NCI-H1105 treated with DMSO at 0.1 percent for 48 hours (cell line): Measurements from ENCODE around the gene C1D.
"Not testable (repeated sequence)": the region's sequence is repeated elsewhere in the genome, so short reads cannot be mapped to it uniquely, and the experiment has no call there.

Source experiments
- DNase-seq: peaks from one replicate; lab custom pipeline; 2025; lab: John Stamatoyannopoulos, UW

Gene C1D, protein sequence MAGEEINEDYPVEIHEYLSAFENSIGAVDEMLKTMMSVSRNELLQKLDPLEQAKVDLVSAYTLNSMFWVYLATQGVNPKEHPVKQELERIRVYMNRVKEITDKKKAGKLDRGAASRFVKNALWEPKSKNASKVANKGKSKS

GRCh38 chr2:68062680-68063387 is at the start of gene C1D:
C1D (minus strand) TSS chr2:68063004; CDS start chr2:68047310, 15,694 bp downstream.
- DNase-seq, result peak; percentile 84

DNA sequence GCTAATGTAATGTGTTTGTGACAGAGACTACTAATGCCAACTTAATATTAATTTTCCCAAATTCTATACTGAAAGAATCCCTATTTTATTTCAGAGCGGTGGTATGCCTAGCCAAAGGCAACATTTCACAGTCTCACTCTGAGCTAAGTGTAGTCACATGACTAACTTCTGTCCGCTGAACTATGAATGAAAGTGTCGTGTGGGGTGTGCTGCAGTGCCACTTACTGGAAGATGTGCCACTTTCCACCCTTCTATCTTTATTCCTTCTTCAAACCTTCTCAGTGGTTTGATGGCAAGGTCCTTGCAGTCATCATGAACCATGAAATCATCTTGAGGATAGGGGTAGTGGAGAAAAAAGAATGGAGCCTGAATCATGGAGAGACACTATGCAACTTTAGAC is 47.3 kb upstream of the C1D start:
- no peak for DNase-seq

- DNase-seq, result no peak
Measured at GRCh38 chr2:68108120-68108519, 45.3 kb upstream of the C1D start.

DNA sequence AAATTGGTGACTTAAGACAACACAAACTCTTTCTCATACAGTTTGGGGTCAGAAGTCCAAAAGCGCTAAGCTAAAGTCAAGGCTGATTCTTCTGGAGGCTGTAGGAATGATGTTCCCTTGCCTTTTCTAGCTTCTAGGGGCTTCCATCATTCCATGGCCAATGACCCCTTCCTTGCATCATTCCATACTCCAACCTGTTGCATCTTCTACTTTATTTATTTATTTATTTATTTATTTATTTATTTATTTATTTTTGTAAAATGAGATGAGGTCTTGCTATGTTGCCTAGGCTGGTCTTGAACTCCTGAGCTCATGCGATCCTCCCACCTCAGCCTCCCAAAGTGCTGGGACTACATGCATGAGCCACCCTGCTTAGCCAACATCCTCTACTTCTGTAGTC is 44.7 kb upstream of the C1D start:
- DNase-seq, result no peak

- no peak for DNase-seq
Measured at GRCh38 chr2:68104111-68104835, 41.5 kb upstream of the C1D start.

DNA sequence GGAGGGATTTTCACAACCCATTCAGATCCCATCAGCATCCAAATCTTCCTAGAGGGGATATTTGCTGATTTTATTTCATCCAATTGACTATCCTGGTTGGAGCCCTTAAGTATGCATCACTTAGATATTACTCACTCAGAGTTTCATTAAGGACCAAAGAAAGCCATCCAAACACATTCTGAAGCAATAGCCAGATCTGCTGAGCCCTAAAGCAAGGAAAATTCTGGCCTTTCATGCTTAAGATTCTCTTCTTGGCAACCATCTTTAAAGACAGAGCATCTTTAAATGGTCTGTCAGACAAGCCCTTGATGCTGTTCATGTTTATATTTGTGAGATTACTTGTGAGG is 40.9 kb upstream of the C1D start:
- no peak for DNase-seq

- DNase-seq, result no peak
Measured at GRCh38 chr2:68103030-68103708, 40.4 kb upstream of the C1D start.

GRCh38 chr2:68100189-68100588 is 37.4 kb upstream of the C1D start:
- no peak for DNase-seq

DNA sequence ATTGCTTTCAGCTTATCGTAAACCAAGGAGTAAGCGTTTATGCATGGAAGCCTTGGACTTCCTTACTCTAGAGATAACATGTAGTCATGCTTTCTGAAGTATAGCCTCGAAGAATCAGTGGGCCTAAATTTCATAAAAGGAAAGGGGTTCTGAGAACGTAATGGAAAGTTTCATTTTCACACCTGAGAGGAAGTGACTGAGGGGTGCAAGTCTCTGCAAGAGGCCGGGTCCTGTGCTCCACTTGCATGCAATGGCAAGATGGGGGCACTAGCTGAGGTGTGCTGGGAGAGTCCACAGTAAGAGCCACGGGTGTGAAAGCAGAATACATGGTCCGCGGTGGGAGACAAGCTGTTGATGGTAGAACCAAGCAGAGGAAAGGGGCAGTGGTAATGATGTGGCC is 36.5 kb upstream of the C1D start:
- no peak for DNase-seq

GRCh38 chr2:68098291-68098797 is 35.5 kb upstream of the C1D start:
- no peak for DNase-seq

GRCh38 chr2:68094111-68094510 is 31.3 kb upstream of the C1D start:
- no peak for DNase-seq

DNA sequence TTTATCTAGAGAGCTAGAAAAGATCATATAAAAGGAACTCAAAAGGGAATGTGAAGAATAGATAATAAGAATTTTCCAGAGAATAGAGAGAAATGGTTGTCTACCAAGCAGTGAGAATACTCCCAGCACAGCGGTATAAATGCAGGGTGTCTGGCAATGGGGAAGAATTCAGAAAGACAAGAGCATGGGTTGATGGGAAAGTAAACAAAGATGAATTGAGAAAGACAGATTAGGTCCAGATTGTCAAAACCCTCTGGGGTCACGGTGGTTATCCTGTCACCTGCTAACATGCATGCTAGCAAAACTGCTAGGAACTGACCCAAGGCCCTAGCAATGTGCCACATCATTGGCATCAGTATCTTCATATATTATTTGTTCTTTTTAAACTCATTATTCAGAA is 30.8 kb upstream of the C1D start:
- DNase-seq, result no peak

- no peak for DNase-seq
Measured at GRCh38 chr2:68091439-68092034, 28.7 kb upstream of the C1D start.

DNA sequence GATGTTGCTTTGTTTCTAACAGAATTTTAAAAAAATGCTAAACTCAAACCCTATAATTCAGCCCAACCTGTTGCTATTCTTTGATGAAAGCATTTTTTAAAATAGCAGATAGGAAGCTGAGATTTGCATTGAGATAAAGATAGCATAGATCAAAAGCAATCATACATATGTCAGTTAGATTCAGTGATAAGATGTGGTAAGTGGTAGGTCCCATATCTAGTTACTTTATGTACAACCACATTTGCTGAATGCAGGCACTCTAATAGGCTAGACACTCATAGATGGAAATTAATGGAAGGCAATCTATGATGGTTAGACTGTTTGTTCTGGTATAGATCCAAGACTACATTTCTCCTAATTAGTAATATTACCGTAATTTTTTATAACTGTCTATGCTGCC is 27.2 kb upstream of the C1D start:
- peak; percentile 77 for DNase-seq

- no peak for DNase-seq
Measured at GRCh38 chr2:68088940-68089339, 26.1 kb upstream of the C1D start.

DNA sequence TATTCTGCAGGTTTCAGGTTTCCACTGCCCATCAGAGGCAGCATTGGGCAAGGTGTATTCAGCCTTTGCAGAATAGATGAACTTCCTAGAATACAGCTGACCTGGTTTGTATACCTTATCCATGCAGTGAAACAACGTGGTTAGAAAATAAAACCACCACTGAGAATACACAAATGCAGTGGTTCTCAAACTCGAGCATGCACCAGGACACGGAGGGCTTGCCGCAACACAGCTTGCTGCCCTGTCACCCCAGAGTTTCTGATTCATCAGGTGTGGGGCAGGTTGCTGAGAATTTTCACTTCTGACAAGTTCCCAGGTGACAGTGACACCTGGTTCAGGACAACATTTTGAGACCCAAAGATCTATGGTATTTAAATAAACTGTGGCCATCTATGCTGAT is 23.4 kb upstream of the C1D start:
- no peak for DNase-seq

DNA sequence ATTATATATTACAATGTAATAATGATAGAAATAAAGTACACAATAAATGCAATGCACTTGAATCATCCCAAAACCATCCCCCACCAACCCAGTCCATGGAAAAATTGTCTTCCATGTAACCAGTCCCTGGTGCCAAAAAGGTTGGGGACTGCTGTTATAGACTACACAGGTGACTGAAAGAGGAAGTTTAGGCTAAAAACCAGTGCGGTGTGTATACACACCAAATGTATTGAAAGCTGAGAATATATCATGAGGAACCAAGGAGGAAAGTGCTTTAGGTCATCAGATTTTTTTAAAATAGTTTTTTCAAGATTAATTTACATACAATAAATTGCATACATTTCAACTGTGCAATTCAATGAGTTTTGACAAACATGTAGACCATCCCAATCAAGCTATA is 20.5 kb upstream of the C1D start:
- DNase-seq, result no peak

DNA sequence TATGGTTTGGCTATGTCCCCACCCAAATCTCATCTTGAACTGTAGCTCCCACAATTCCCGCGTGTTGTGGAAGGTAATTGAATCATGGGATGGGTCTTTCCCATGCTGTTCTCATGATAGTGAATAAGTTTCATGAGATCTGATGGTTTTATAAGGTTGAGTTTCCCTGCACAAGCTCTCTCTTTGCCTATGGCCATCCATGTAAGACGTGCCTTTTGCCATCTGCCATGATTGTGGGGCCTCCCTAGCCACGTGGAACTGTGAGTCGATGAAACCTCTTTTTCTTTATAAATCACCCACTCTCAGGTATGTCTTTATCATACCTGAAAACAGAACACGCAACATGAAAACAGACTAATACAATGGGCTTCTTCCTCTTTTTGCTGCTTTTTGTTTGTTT is 11.2 kb upstream of the C1D start:
- no peak for DNase-seq

DNA sequence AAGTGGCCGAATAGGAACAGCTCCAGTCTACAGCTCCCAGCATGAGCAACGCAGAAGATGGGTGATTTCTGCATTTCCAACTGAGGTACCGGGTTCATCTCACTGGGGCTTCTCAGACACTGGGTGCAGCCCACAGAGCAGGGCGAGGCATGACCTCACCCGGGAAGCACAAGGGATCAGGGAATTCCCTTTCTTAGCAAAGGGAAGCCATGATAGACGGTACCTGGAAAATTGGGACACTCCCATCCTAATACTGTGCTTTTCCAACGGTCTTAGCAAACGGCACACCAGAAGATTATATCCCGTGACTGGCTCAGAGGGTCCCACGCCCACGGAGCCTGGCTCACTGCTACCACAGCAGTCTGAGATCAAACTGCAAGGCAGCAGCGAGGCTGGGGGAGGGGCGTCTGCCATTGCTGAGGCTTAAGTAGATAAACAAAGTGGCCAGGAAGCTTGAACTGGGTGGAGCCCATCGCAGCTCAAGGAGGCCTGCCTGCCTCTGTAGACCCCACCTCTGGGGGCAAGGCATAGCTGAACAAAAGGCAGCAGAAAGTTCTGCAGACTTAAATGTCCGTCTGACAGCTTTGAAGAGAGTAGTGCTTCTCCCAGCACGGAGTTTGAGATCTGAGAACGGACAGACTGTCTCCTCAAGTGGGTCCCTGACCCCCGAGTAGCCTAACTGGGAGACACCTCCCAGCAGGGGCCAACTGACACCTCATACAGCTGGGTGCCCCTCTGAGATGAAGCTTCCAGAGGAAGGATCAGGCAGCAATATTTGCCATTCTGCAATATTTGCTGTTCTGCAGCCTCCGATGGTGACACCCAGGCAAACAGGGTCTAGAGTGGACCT is 1.2 kb upstream of the C1D start:
- not testable (repeated sequence) for DNase-seq

- DNase-seq, result no peak
Measured at GRCh38 chr2:68060652-68061051, 2.2 kb downstream of the C1D start.

DNA sequence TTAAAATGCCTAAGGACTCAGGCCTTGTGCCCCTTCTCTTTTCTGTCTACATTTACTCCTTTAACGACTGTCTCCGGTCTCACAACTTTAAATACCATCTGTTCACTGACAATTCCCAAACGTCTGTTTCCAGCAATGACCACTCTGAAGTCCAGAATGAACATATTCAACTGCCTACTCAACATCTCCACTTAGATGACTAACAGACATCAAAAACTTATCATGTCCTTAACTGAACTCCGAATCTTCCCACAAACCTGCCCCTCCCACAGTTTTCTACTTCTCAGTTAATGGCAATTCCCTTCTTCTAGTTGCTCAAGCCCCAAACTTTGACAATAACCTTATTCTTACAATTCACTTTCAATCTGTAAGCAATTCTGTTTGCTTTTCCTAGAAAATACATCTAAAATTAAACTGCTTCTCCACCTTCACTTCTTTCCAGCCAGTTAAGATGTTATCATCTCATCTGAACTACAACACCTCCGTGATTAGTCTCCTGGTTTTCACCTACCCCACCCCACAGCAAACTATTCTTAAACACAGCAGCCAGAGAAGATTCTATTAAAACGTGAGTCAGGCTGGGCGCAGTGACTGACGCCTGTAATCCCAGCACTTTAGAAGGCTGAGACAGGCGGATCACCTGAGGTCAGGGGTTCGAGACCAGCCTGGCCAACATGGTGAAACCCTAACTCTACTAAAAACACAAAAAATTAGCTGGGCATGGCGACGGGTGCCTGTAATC is 2.8 kb downstream of the C1D start:
- DNase-seq, result no peak
